GM18858 (cell line): ENCODE results near the gene CAMTA1.

Source experiments
- ATAC-seq: cut with Tn5 transposase; IDR thresholded peaks from one replicate; pipeline ENCODE4 v1.9.1; 2021; ENCODE audit not compliant: unreplicated experiment

Gene CAMTA1

DNA sequence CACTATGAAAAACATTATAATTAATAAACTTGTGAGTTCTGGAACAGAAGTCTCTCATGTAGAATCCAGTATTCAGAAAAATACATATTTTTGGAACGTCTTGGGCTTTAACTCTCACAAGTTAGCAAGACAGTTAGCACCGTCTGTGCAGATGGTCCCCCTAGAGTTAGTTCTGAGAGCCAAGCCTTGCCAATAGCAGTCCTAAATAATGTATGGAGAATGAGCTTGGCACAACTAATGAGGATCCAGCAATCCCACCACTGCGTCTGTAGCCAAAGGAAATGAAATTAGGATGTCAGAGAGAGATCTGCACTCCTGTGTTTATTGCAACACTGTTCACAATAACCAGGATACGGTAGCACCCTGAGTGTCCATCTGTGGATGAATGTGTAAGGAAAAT is 931.3 kb downstream of the CAMTA1 start:
- ATAC-seq, result no peak

DNA sequence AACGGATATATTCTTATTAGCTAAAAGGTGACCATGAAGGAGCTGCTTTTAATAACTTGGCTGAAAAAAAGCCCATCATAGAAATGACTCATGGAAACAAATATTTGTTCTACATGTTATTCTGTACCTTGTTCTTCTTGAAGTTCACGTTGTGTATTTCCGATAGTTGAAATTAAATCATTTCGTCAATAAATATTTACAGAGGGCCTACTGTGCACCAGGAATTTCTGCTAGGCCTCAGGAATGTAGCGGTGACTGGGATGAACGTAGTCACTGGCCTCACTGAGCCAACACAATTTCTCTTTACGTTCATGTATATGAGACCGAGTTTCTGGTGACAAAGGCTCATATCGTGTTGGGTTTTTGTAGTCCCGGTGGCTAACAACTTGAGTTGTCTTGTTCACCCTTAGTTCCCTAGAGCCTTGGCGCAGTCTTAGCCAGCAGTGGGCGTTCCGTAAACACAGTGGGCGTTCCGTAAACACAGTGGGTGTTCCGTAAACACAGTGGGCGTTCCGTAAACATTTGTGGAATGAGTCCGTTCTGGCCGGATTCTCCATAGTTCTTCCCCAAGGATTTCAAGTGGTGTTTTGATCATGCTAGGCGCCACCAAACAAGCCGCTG is 932.6 kb downstream of the CAMTA1 start:
- no peak for ATAC-seq

- ATAC-seq, result no peak
These were observed 934.3 kb downstream of the CAMTA1 start for GRCh38 chr1:7719468-7720094.

DNA sequence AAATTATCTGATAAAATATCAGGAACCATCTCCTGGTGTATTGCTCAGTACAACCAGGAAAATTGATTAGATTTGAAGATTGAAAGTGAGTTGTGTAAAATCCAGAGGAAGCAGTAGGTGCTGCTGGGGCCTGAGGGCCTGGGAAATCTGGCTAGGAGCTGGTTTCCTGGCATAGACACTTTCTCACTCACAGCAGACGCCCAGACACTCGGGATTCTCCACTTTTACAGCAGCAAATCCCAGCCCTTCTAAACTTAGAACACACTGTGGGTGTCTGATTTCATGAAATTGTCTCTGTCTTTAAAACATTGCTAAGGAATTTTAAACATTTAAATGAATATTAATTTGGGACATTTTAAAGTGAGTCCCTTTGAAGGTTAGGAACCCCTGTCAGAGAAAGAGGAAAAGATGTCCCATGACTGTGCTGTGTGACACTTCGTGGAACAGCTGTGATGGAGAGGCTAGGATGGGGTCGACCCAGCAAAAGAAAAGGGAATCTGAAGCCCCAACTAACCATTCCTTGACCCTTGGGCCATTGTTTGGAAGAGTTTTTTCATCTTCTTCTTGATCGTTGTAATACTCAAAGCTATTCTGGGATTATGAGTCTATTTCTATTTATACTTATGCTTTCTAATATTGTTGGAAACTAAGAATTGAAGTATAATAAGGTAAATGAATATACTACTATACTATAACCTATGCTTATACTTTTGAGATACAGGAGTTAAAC is 936.9 kb downstream of the CAMTA1 start:
- ATAC-seq, result no peak

GRCh38 chr1:7722670-7723012 is 937.4 kb downstream of the CAMTA1 start:
- no peak for ATAC-seq

- ATAC-seq, result no peak
These were observed 941.4 kb downstream of the CAMTA1 start for GRCh38 chr1:7726623-7727022.

GRCh38 chr1:7727809-7728471 is 942.7 kb downstream of the CAMTA1 start:
- no peak for ATAC-seq

DNA sequence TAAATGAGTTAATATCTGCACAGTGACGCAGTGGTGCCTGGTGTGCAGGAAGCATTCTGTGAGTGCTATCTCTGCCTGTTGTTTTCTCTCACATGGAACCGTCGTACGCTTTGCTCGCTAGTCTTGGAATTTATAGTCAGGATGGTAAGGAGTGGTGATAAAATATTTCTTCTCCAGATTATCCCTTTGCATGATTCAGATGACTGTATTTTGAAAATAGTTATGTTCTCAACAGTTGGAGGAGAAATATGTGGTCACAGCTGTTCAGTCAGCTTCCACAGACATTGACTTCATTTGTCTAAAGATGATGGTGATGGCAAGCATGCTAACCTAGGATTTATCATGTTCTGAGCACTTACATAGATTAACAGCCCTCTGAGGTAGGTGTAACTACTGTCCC is 944.5 kb downstream of the CAMTA1 start:
- ATAC-seq, result no peak

GRCh38 chr1:7732331-7732730 is 947.1 kb downstream of the CAMTA1 start:
- no peak for ATAC-seq

DNA sequence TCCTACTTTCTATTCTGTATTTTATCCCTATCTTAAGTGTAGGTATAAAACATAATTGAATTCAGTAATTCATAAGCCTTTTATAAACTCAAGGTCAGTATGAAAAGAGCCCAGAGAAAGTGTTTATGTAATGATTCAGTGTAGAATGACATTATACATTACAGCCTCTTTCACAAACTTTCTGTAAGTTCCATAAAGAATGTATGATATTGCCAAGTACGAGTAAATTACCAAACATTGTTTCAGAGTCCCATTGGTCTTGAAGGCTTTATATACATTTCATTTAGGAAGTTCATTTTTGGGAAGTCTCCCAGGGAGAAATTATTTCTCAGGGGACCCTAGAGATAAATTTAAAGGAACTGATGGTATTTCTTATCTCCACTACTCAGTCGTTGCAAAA is 948.0 kb downstream of the CAMTA1 start:
- no peak for ATAC-seq

DNA sequence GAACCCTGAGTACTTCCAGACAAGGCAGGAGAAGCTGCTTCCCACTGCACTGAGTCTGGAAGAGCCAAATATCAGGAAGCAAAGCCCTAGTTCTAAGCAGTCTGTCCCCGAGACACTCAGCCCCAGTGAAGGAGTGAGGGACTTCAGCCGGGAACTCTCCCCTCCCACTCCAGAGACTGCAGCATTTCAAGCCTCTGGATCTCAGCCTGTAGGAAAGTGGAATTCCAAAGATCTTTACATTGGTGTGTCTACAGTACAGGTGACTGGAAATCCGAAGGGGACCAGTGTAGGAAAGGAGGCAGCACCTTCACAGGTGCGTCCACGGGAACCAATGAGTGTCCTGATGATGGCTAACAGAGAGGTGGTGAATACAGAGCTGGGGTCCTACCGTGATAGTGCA is 952.8 kb downstream of the CAMTA1 start:
- no peak for ATAC-seq

DNA sequence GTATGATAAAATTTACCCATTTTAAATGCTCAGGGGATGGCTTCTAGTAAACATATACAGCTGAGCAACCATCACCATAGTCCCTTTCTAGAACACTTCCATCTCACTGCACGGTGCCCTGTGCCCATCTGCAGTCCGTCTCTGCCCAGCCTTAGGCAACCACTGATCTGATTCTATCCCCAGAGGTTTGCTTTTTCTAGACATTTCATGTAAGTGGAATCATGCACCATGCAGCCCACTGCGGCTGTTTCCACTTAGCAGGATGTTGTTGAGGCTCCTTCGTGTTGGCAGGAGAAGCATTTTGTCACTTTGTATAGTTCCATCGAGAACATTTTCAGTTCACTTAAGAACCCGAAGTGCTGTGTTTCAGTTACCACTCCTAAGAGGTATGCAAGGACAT is 958.1 kb downstream of the CAMTA1 start:
- no peak for ATAC-seq

DNA sequence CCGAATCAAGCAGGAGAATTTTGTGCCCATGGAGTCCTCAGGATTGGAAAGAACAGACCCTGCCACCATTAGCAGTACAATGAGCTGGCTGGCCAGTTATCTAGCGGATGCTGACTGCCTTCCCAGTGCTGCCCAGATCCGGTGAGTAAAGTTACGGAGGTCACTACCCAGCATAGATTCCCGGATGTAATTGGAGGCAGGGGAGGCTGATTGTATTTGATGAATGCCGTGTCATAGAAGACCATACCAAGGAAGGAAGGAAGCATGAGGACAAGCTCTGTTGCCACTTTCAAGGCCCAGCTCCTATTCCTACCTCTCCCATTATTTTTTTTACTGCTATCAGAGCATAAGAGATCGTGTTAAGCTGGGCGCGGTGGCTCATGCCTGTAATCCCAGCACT is 959.6 kb downstream of the CAMTA1 start:
- ATAC-seq, result no peak

GRCh38 chr1:7745783-7746182 is 960.5 kb downstream of the CAMTA1 start:
- no peak for ATAC-seq

GRCh38 chr1:7747605-7748004 is 962.4 kb downstream of the CAMTA1 start:
- ATAC-seq, result no peak

DNA sequence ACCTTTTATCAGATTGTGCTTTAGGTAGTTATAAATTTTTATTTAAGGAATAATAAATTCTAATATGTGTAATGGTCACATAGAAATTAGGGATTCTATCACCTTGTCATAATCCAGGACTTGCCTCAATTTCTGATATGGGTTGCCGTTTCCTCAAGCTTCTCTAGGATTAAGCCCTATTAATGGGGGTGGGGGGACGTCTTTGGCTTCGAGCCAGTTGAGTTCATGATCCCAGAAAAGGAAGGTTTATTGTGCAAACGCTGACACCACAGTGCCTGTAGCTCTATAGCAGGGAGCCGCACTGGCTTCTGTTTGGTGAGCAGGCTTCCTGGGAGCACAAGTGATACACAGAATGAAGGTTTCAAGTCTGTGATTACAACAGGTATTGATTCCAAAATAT is 963.9 kb downstream of the CAMTA1 start:
- ATAC-seq, result no peak

DNA sequence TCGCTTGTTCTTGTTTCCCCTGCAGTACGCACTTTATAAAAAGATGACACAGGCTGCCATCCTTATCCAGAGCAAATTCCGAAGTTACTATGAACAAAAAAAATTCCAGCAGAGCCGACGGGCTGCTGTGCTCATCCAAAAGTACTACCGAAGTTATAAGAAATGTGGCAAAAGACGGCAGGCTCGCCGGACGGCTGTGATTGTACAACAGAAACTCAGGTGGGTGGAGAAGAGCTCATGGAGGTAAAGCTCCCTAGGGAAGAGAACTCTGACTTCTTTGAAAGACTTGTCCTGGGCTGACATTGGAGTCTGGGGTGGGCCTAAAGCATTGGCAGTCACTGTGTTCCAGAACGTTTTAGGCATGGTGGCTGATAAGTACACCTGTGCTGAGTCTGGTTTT is 965.9 kb downstream of the CAMTA1 start:
- ATAC-seq, result no peak

- ATAC-seq, result no peak
These were observed 967.5 kb downstream of the CAMTA1 start for GRCh38 chr1:7752512-7753417.

GRCh38 chr1:7753641-7754040 is 968.4 kb downstream of the CAMTA1 start:
- no peak for ATAC-seq

DNA sequence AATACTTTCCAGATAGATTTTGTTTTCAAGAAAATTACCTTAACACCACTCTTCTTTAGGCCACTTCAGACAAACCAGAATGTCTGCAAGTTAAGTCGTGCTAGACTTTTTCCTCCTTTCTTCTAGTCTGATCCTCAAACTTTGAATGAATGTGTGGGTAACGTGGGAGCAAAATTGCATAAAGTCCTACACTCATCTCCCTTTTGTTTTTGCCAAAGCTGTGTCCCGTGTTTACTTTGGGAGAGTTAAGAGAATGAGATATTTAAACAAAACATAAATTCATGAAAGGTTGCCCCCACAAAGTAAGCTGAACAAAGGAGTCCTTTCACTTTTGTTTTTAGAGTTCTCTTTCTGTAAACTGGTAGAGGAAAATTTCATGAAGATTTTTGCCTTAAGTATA is 969.0 kb downstream of the CAMTA1 start:
- no peak for ATAC-seq

GRCh38 chr1:7755448-7755847 is 970.2 kb downstream of the CAMTA1 start:
- ATAC-seq, result no peak
